OCI-LY3 (cell line): ENCODE data around the gene SLC24A1.

Experiments used
- CTCF ChIP-seq: fragments of 200-600, 300-600 bp; sonication (generic); IDR thresholded peaks from 2 replicates; pipeline ENCODE4 v1.5.1; 2014; ENCODE audit warnings: antibody characterized with exemption, low read length, low read depth
- EZH2phosphoT487 ChIP-seq: fragments of 200-600 bp; shearing (Covaris generic); IDR thresholded peaks from 2 replicates; pipeline ENCODE4 v1.6.1; 2018; ENCODE audit warnings: antibody characterized with exemption, mixed run types, low read depth

GRCh38 chr15:65655026-65655425 is 33.3 kb downstream of the SLC24A1 start:
- no peak for TF ChIP-seq CTCF
- no peak for TF ChIP-seq EZH2phosphoT487
